HEK293T (cell line): ENCODE measurements around the gene DIDO1.

Source experiments
- CTCF ChIA-PET: fragments of 350-600 bp; formaldehyde crosslinking; extraction: SDS; loops from one replicate; lab custom pipeline; 2021; ENCODE audit warnings: antibody characterized with exemption, inconsistent platforms; lab: Yijun Ruan, JAX
- POLR2A ChIA-PET: fragments of 350-600 bp; formaldehyde crosslinking; extraction: SDS; loops from one replicate; lab custom pipeline; 2020; ENCODE audit warnings: antibody characterized with exemption, inconsistent platforms; lab: Yijun Ruan, JAX
- DNase-seq: peaks from one replicate; pipeline ENCODE4 v3.0.0; 2012; ENCODE audit warnings: mixed read lengths; ENCODE audit errors: extremely low spot score
- ARNT ChIP-seq: fragments of 450-650 bp; IDR thresholded peaks from 2 replicates; pipeline ENCODE4 v1.6.1; 2017; ENCODE audit warnings: mild to moderate bottlenecking
- BHLHE40 ChIP-seq: fragments of 450-650 bp; IDR thresholded peaks from 2 replicates; pipeline ENCODE4 v1.6.1; 2016; ENCODE audit warnings: mild to moderate bottlenecking, moderate library complexity, borderline replicate concordance
- CTBP1 ChIP-seq: fragments of 450-650 bp; IDR thresholded peaks from 2 replicates; pipeline ENCODE4 v1.6.1; 2016; ENCODE audit warnings: borderline replicate concordance
- ELF4 ChIP-seq: fragments of 450-650 bp; IDR thresholded peaks from 2 replicates; pipeline ENCODE4 v1.6.1; 2017; ENCODE audit warnings: antibody characterized with exemption
- FOXA1 ChIP-seq: fragments of 450-650 bp; IDR thresholded peaks from 2 replicates; pipeline ENCODE4 v1.6.1; 2016; ENCODE audit warnings: mild to moderate bottlenecking
- FOXK2 ChIP-seq: fragments of 450-650 bp; IDR thresholded peaks from 2 replicates; pipeline ENCODE4 v1.6.1; 2016; ENCODE audit warnings: mild to moderate bottlenecking
- FOXM1 ChIP-seq: fragments of 450-650 bp; IDR thresholded peaks from 2 replicates; pipeline ENCODE4 v1.6.1; 2017; ENCODE audit warnings: mild to moderate bottlenecking, borderline replicate concordance
- HDGF ChIP-seq: fragments of 450-650 bp; IDR thresholded peaks from 2 replicates; pipeline ENCODE4 v1.6.1; 2017; ENCODE audit warnings: antibody characterized with exemption, borderline replicate concordance
- L3MBTL2 ChIP-seq: fragments of 450-650 bp; conservative IDR thresholded peaks from 2 replicates; pipeline ENCODE4 v1.6.1; 2016; ENCODE audit warnings: mild to moderate bottlenecking
- LEF1 ChIP-seq: fragments of 450-650 bp; IDR thresholded peaks from 2 replicates; pipeline ENCODE4 v1.6.1; 2017; ENCODE audit warnings: mild to moderate bottlenecking, borderline replicate concordance
- NFRKB ChIP-seq: fragments of 450-650 bp; IDR thresholded peaks from 2 replicates; pipeline ENCODE4 v1.6.1; 2016; ENCODE audit warnings: mild to moderate bottlenecking, moderate library complexity
- PKNOX1 ChIP-seq: fragments of 450-650 bp; IDR thresholded peaks from 2 replicates; pipeline ENCODE4 v1.6.1; 2016
- SP1 ChIP-seq: fragments of 450-650 bp; IDR thresholded peaks from 2 replicates; pipeline ENCODE4 v1.6.1; 2017
- SUZ12 ChIP-seq: fragments of 450-650 bp; IDR thresholded peaks from 2 replicates; pipeline ENCODE4 v1.6.1; 2016; ENCODE audit warnings: mild to moderate bottlenecking
- TARDBP ChIP-seq: fragments of 450-650 bp; IDR thresholded peaks from 2 replicates; pipeline ENCODE4 v1.6.1; 2016
- ZNF384 ChIP-seq: fragments of 450-650 bp; IDR thresholded peaks from 2 replicates; pipeline ENCODE4 v1.6.1; 2016

The DIDO1 gene

DNA sequence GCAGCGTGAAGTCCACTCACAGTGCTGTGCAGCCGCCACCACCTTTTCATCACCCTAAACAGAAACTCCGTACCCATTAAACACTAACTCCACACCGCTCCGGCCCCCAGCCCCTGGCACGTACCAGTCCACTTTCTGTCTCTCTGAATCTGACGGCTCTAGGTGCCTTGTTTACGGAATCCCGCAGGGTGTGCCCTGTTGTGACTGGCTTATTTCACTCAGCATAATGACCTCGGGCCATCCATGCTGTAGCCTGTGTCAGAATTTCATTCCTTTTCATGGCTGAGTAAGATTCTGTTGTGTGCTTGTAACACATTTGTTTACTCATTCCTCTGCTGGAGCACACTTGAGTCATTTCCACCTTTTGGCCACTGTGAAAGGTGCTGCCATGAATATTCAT lies 82.6 kb downstream of the DIDO1 start:
- TF ChIP-seq ARNT, result no peak
- TF ChIP-seq HDGF, result no peak
- TF ChIP-seq FOXK2, result no peak
- TF ChIP-seq ELF4, result no peak
- no peak for TF ChIP-seq TARDBP
- no peak for TF ChIP-seq CTBP1
- TF ChIP-seq SUZ12, result no peak
- no peak for TF ChIP-seq PKNOX1
- no peak for TF ChIP-seq FOXA1
- ChIA-PET POLR2A (no interaction called here), CTCF (no interaction called here)
- DNase-seq, result no peak

GRCh38 chr20:62841705-62842212 lies 84.5 kb downstream of the DIDO1 start:
- TF ChIP-seq SUZ12, result no peak
- TF ChIP-seq FOXM1, result no peak
- TF ChIP-seq PKNOX1, result no peak
- no peak for TF ChIP-seq HDGF
- ChIA-PET POLR2A (interaction anchor here (1.7 kb wide), 1 partner anchor 20 kb away, joined by 7 read pairs; the partner anchor contains the start of gene TCFL5), CTCF (no interaction called here)
- no peak for DNase-seq

- TF ChIP-seq BHLHE40 (no peak), LEF1 (no peak), PKNOX1 (no peak), SUZ12 (no peak), ARNT (no peak), NFRKB (no peak), SP1 (no peak)
- POLR2A ChIA-PET, result interaction anchor here (1.7 kb wide), 1 partner anchor 21 kb away, joined by 7 read pairs; the partner anchor contains the start of gene TCFL5
- CTCF ChIA-PET, result interaction anchor here (0.7 kb wide), 1 partner anchor 8 kb away, joined by 5 read pairs; no protein-coding TSS in a partner anchor
- DNase-seq, result no peak
Measured at GRCh38 chr20:62840244-62841197, 85.8 kb downstream of the DIDO1 start.

DNA sequence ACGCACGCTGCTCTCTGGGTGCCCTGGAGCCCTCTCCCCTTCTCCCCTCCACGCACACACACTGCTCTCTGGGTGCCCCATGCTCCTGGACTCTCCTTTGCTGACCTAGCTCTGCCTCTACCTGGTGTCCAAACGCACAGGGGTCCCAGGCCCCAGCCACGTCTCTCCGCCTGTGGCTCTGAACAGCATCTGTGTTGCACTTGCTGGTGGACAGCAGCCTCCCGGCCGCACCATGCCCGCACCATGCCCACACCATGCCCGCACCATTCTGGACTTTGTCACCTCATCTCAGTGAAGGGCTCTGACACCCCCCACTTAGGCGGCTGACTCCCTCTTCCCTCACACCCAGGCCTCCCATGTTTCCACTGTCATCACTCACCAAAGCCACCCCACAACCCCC lies 86.5 kb downstream of the DIDO1 start:
- no peak for TF ChIP-seq ARNT
- TF ChIP-seq NFRKB, result no peak
- TF ChIP-seq SP1, result no peak
- TF ChIP-seq PKNOX1, result no peak
- no peak for TF ChIP-seq L3MBTL2
- no peak for TF ChIP-seq FOXA1
- no peak for TF ChIP-seq SUZ12
- no peak for TF ChIP-seq CTBP1
- TF ChIP-seq FOXM1, result no peak
- no peak for TF ChIP-seq LEF1
- no peak for TF ChIP-seq BHLHE40
- TF ChIP-seq ZNF384, result no peak
- TF ChIP-seq ELF4, result no peak
- TF ChIP-seq TARDBP, result no peak
- TF ChIP-seq FOXK2, result no peak
- TF ChIP-seq HDGF, result no peak
- ChIA-PET POLR2A (no interaction called here), CTCF (no interaction called here)
- no peak for DNase-seq

GRCh38 chr20:62839261-62839660 lies 87.0 kb downstream of the DIDO1 start:
- ChIA-PET POLR2A (no interaction called here), CTCF (no interaction called here)
- no peak for DNase-seq
- TF ChIP-seq SUZ12 (no peak), NFRKB (no peak)
